ENCODE results near the gene YPEL1.

DNA sequence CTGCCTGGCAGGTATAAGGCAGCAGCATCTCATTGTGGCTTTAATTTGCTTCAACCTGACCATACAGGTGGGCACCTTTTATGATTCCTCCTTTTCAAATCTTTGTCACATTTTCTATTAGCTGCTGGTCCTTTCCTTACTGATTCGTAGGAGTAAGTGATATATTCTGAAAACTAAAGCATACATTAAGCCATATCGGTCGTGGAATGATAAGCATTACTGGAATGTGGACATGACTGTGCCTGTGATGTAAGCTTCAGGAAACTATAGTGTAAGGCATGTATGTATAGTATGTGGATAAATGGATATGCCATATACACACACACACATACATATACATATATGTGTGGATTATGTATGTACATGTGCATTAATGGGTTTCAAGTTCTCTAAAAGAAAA, 20.8 kb downstream of the YPEL1 start:
- TF ChIP-seq, protein P1, sequence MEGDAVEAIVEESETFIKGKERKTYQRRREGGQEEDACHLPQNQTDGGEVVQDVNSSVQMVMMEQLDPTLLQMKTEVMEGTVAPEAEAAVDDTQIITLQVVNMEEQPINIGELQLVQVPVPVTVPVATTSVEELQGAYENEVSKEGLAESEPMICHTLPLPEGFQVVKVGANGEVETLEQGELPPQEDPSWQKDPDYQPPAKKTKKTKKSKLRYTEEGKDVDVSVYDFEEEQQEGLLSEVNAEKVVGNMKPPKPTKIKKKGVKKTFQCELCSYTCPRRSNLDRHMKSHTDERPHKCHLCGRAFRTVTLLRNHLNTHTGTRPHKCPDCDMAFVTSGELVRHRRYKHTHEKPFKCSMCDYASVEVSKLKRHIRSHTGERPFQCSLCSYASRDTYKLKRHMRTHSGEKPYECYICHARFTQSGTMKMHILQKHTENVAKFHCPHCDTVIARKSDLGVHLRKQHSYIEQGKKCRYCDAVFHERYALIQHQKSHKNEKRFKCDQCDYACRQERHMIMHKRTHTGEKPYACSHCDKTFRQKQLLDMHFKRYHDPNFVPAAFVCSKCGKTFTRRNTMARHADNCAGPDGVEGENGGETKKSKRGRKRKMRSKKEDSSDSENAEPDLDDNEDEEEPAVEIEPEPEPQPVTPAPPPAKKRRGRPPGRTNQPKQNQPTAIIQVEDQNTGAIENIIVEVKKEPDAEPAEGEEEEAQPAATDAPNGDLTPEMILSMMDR (IDR thresholded peaks at IDR 0.05; ENCODE audit: control extremely low read depth in 1 of 3, insufficient read depth in 1 of 3, low read depth in 1 of 3, low read length in 3 of 3) = no peak
- TF ChIP-seq SP1 (IDR thresholded peaks at IDR 0.05; ENCODE audit: low read depth, low read length) = no peak
- TF ChIP-seq TBP (IDR thresholded peaks at IDR 0.05; ENCODE audit: low read depth, low read length) = no peak
- TF ChIP-seq POLR2A (IDR thresholded peaks at IDR 0.05; ENCODE audit: control extremely low read depth in 1 of 2, low read depth in 2 of 2, low read length in 2 of 2) = no peak
- TF ChIP-seq, protein P2, sequence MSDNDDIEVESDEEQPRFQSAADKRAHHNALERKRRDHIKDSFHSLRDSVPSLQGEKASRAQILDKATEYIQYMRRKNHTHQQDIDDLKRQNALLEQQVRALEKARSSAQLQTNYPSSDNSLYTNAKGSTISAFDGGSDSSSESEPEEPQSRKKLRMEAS (IDR thresholded peaks at IDR 0.05) = no peak
- no peak for TF ChIP-seq FOSL1 (IDR thresholded peaks at IDR 0.05; ENCODE audit: insufficient read depth, low read depth, low read length)
- TF ChIP-seq SIN3A (conservative IDR thresholded peaks at IDR 0.05 in 1 of 2, IDR thresholded peaks at IDR 0.05 in 1 of 2; ENCODE audit: low read depth in 1 of 2, low read length in 2 of 2) = no peak
- no peak for TF ChIP-seq SP2 (IDR thresholded peaks at IDR 0.05; ENCODE audit: low read length)
- TF ChIP-seq KDM5A (IDR thresholded peaks at IDR 0.05; ENCODE audit: low read length) = no peak
- TF ChIP-seq JUN (IDR thresholded peaks at IDR 0.05; ENCODE audit: low read depth, low read length) = no peak
- TF ChIP-seq POLR2AphosphoS5 (IDR thresholded peaks at IDR 0.05; ENCODE audit: low read depth, low read length) = no peak
- no peak for TF ChIP-seq GABPA (IDR thresholded peaks at IDR 0.05; ENCODE audit: borderline replicate concordance, insufficient read depth, low read length)

All from H1 (cell line).